H1 (cell line): Measurements from ENCODE around the gene TRABD2B.
A peak's percentile ranks its signal among the peaks of the same experiment; 100 is the strongest.

Experiments used
- CREB1 ChIP-seq: IDR thresholded peaks from 2 replicates; pipeline ENCODE4 v1.6.1; 2012; ENCODE audit warnings: inconsistent platforms
- CTCF ChIP-seq, 3 experiments: IDR thresholded peaks; 1 replicate in 2 of 3; 2 replicates in 1 of 3; pipeline versions ENCODE4 v1.5.1 to v1.6.1; 2011; ENCODE audit warnings: low read length in 3 of 3, mild to moderate bottlenecking in 3 of 3, inconsistent platforms in 2 of 3, low read depth in 1 of 3, moderate library complexity in 1 of 3; ENCODE audit not compliant: insufficient read depth in 1 of 3; ENCODE audit errors: control extremely low read depth in 1 of 3
- EGR1 ChIP-seq: IDR thresholded peaks from 2 replicates; pipeline ENCODE4 v1.6.1; 2011; ENCODE audit warnings: low read depth, low read length, borderline replicate concordance
- HDAC2 ChIP-seq, 2 experiments: fragments of 300-600 bp in 1 of 2; sonication (generic) in 1 of 2; IDR thresholded peaks; 2 replicates each; pipeline ENCODE4 v1.6.1; 2011 to 2012; ENCODE audit warnings: low read depth in 2 of 2, low read length in 2 of 2, mild to moderate bottlenecking in 2 of 2, moderate library complexity in 2 of 2, borderline replicate concordance in 1 of 2, inconsistent platforms in 1 of 2
- KDM1A ChIP-seq: fragments of 200-600, 300-600 bp; sonication (generic); IDR thresholded peaks from 2 replicates; pipeline ENCODE4 v1.7.1; 2016; ENCODE audit warnings: mild to moderate bottlenecking, low read length, borderline replicate concordance
- NRF1 ChIP-seq: IDR thresholded peaks from 2 replicates; pipeline ENCODE4 v1.6.1; 2011; ENCODE audit warnings: mild to moderate bottlenecking, low read depth, low read length, improper control_type of control experiment
- POLR2A ChIP-seq, 2 experiments: IDR thresholded peaks; 1 replicate in 1 of 2; 2 replicates in 1 of 2; pipeline ENCODE4 v1.6.1; 2011; ENCODE audit warnings: low read depth in 2 of 2, low read length in 2 of 2, mild to moderate bottlenecking in 2 of 2; ENCODE audit errors: control extremely low read depth in 1 of 2
- POLR2AphosphoS5 ChIP-seq: IDR thresholded peaks from 2 replicates; pipeline ENCODE4 v1.6.1; 2011; ENCODE audit warnings: low read depth, low read length
- RAD21 ChIP-seq, 2 experiments: IDR thresholded peaks in 1 of 2; conservative IDR thresholded peaks in 1 of 2; 2 replicates each; pipeline ENCODE4 v1.6.1; 2011; ENCODE audit warnings: low read depth in 2 of 2, low read length in 2 of 2, improper control_type of control experiment in 1 of 2, inconsistent platforms in 1 of 2, mild to moderate bottlenecking in 1 of 2, moderate library complexity in 1 of 2
- RXRA ChIP-seq: IDR thresholded peaks from 2 replicates; pipeline ENCODE4 v1.6.1; 2011; ENCODE audit warnings: low read depth, mild to moderate bottlenecking, low read length, moderate library complexity; ENCODE audit not compliant: insufficient read depth
- SP4 ChIP-seq: IDR thresholded peaks from 2 replicates; pipeline ENCODE4 v1.6.1; 2012; ENCODE audit warnings: low read length, inconsistent platforms
- TBP ChIP-seq: IDR thresholded peaks from 2 replicates; pipeline ENCODE4 v1.6.1; 2011; ENCODE audit warnings: low read depth, low read length, improper control_type of control experiment

GRCh38 chr1:47951545-47952235, 45.5 kb downstream of the TRABD2B start:
- TF ChIP-seq CTCF (IDR thresholded peaks at IDR 0.05; ENCODE audit: control extremely low read depth in 1 of 3, insufficient read depth in 1 of 3, low read depth in 1 of 3, low read length in 3 of 3) (peak; percentile 31 to 53 (median 41); a peak in 3 of 4 replicates), CREB1 (no peak), POLR2A (IDR thresholded peaks at IDR 0.05; ENCODE audit: control extremely low read depth in 1 of 2, low read depth in 2 of 2, low read length in 2 of 2) (no peak), RAD21 (IDR thresholded peaks at IDR 0.05 in 1 of 2, conservative IDR thresholded peaks at IDR 0.05 in 1 of 2; ENCODE audit: low read depth in 2 of 2, low read length in 2 of 2) (peak in 1 of 2 experiments; percentile 39; a peak in 2 of 4 replicates), TBP (no peak), SP4 (no peak), RXRA (no peak), POLR2AphosphoS5 (no peak), EGR1 (no peak), KDM1A (no peak), HDAC2 (IDR thresholded peaks at IDR 0.05; ENCODE audit: borderline replicate concordance in 1 of 2, low read depth in 2 of 2, low read length in 2 of 2) (no peak), NRF1 (no peak)
